ENCODE results near the gene TOX3.

The TOX3 gene

GRCh38 chr16:52561910-52562741 is 15.2 kb upstream of the TOX3 start:
- Histone ChIP-seq H3K27ac (ENCODE audit: low read length) (no peak overlapping the region), H3K4me3 (ENCODE audit: low read length) (no peak overlapping the region), H3K9ac (ENCODE audit: low read length) (no peak overlapping the region), H3K4me1 (ENCODE audit: control insufficient read depth, low read depth, low read length) (peaks cover 8% of the 10 kb centered on the region), H3K9me3 (ENCODE audit: control insufficient read depth, low read depth, low read length) (no peaks in the 10 kb centered on the region), H3K36me3 (ENCODE audit: control insufficient read depth, low read depth, low read length) (no peaks in the 10 kb centered on the region), H3K27me3 (ENCODE audit: control insufficient read depth, insufficient read depth, low read length) (no peaks in the 10 kb centered on the region)

DNA sequence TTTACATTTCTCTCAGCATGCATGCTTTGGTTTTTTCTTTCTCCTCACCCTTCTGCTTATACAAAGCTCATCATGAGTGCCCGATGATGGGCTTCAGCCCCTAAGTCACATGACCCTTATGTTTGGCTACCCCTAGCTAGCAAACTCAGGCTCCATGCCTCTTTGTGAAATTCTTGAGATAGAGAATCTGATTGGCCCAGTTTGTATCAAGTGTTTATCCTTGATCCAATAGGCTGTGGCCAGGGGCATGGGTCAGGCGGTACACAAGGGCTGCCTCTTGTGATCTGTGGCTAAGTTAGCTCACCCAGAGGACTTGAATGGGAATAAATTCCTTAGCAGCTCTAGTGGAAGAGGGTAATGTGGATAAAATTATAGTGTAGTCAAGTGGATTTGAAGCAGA is 11.5 kb upstream of the TOX3 start:
- Histone ChIP-seq H3K9ac (ENCODE audit: low read length) (no peak overlapping the region), H3K9me3 (ENCODE audit: control insufficient read depth, low read depth, low read length) (no peaks in the 10 kb centered on the region), H3K27me3 (ENCODE audit: control insufficient read depth, insufficient read depth, low read length) (no peaks in the 10 kb centered on the region), H3K27ac (ENCODE audit: low read length) (no peak overlapping the region), H3K36me3 (ENCODE audit: control insufficient read depth, low read depth, low read length) (no peaks in the 10 kb centered on the region), H3K4me1 (ENCODE audit: control insufficient read depth, low read depth, low read length) (peaks cover 15% of the 10 kb centered on the region), H3K4me3 (ENCODE audit: low read length) (no peak overlapping the region)

GRCh38 chr16:52557236-52557635 is 10.3 kb upstream of the TOX3 start:
- Histone ChIP-seq H3K9ac (ENCODE audit: low read length) (no peak overlapping the region), H3K4me3 (ENCODE audit: low read length) (no peak overlapping the region), H3K36me3 (ENCODE audit: control insufficient read depth, low read depth, low read length) (no peaks in the 10 kb centered on the region), H3K27ac (ENCODE audit: low read length) (no peak overlapping the region), H3K4me1 (ENCODE audit: control insufficient read depth, low read depth, low read length) (peaks cover 24% of the 10 kb centered on the region), H3K27me3 (ENCODE audit: control insufficient read depth, insufficient read depth, low read length) (no peaks in the 10 kb centered on the region), H3K9me3 (ENCODE audit: control insufficient read depth, low read depth, low read length) (no peaks in the 10 kb centered on the region)

DNA sequence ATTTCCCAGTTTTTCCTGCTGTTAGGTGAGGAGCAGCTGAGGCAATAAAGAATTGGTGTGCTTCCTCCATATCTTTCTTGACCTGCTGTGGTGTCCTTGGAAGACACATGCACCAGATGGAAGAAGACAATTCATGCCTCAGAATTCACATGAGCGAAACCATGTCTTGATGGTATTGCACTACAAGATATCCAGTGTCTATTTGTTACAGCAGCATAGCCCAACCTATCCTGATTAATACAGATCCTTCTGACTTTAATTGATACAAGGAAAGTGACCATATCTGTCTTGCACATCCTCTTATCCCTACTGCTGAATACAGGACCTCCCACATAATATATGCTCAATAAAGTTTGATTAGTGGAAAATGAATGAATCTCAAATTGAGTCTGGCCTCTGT is 9.1 kb upstream of the TOX3 start:
- no peaks in the 10 kb centered on the region for H3K9me3 ChIP-seq (ENCODE audit: control insufficient read depth, low read depth, low read length)
- H3K36me3 ChIP-seq (ENCODE audit: control insufficient read depth, low read depth, low read length), result no peaks in the 10 kb centered on the region
- H3K4me1 ChIP-seq (ENCODE audit: control insufficient read depth, low read depth, low read length), result peaks cover 26% of the 10 kb centered on the region
- H3K4me3 ChIP-seq (ENCODE audit: low read length), result no peak overlapping the region
- peaks cover under 1% of the 10 kb centered on the region for H3K27me3 ChIP-seq (ENCODE audit: control insufficient read depth, insufficient read depth, low read length)
- no peak overlapping the region for H3K9ac ChIP-seq (ENCODE audit: low read length)
- H3K27ac ChIP-seq (ENCODE audit: low read length), result no peak overlapping the region

GRCh38 chr16:52555572-52555971 is 8.6 kb upstream of the TOX3 start:
- Histone ChIP-seq H3K27me3 (ENCODE audit: control insufficient read depth, insufficient read depth, low read length) (peaks cover 6% of the 10 kb centered on the region), H3K4me1 (ENCODE audit: control insufficient read depth, low read depth, low read length) (peaks cover 26% of the 10 kb centered on the region), H3K9ac (ENCODE audit: low read length) (no peak overlapping the region), H3K4me3 (ENCODE audit: low read length) (no peak overlapping the region), H3K36me3 (ENCODE audit: control insufficient read depth, low read depth, low read length) (no peaks in the 10 kb centered on the region), H3K27ac (ENCODE audit: low read length) (no peak overlapping the region), H3K9me3 (ENCODE audit: control insufficient read depth, low read depth, low read length) (no peaks in the 10 kb centered on the region)

DNA sequence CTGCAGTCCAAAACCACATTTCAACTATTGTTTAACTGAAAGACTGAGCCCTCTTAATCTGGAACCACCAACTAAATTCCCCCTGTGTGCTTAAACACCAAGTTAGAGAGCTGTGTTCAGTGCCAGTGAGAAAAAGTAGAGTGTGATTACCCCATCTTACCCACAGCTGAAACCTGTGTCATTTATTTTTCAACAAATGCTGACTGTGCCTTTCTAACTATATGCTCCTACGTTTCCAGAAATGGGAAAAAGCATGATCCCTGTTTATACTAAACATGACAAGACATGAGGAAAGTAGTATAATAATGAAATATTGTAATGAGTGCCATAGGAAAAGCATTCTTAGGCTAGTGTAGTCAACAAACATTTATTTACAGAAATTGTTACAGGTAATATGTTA is 7.4 kb upstream of the TOX3 start:
- H3K4me3 ChIP-seq (ENCODE audit: low read length), result no peak overlapping the region
- H3K27ac ChIP-seq (ENCODE audit: low read length), result no peak overlapping the region
- no peak overlapping the region for H3K9ac ChIP-seq (ENCODE audit: low read length)
- peaks cover 17% of the 10 kb centered on the region for H3K27me3 ChIP-seq (ENCODE audit: control insufficient read depth, insufficient read depth, low read length)
- no peaks in the 10 kb centered on the region for H3K9me3 ChIP-seq (ENCODE audit: control insufficient read depth, low read depth, low read length)
- peaks cover 33% of the 10 kb centered on the region for H3K4me1 ChIP-seq (ENCODE audit: control insufficient read depth, low read depth, low read length)
- H3K36me3 ChIP-seq (ENCODE audit: control insufficient read depth, low read depth, low read length), result no peaks in the 10 kb centered on the region

DNA sequence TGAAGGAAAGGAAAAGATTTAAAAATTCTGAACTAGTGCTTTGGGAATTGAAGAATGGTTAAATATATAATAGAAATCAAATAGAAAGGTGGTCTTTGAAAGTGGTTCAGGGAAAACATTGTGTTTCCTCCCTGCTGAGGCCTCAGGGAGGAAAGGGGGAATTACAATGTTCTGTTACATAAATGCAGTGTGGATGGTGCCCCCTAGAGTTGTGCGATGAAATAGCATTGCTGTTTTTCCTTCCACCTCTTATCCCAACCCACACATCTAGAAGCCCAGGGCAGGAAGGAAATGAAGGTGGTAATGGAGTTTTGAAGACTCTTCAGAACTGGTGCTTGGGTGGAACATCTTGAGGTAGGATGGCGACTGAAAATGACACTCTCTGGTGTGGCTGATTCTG is 6.4 kb upstream of the TOX3 start:
- peaks cover 43% of the 10 kb centered on the region for H3K4me1 ChIP-seq (ENCODE audit: control insufficient read depth, low read depth, low read length)
- no peak overlapping the region for H3K4me3 ChIP-seq (ENCODE audit: low read length)
- H3K36me3 ChIP-seq (ENCODE audit: control insufficient read depth, low read depth, low read length), result no peaks in the 10 kb centered on the region
- no peak overlapping the region for H3K9ac ChIP-seq (ENCODE audit: low read length)
- peaks cover 23% of the 10 kb centered on the region for H3K27me3 ChIP-seq (ENCODE audit: control insufficient read depth, insufficient read depth, low read length)
- no peak overlapping the region for H3K27ac ChIP-seq (ENCODE audit: low read length)
- H3K9me3 ChIP-seq (ENCODE audit: control insufficient read depth, low read depth, low read length), result no peaks in the 10 kb centered on the region

DNA sequence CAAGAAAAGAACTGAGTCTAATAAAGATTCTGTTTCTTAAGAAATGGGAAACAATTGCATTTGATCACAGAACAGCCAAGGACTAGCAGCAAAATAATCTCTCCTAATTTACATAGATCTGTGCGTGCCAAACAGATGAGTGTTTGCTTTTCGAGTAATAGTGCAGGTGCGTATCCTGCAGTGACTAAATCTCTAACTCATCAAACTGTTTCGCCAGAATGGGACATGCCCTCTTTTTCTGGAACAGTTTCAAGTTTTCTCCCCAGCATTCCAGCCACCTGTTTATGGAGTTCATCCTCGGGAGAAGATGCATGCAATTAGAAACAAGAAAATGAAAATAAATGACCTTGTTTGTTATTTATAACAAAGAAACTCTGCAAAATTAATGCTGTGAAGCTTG is 5.7 kb upstream of the TOX3 start:
- Histone ChIP-seq H3K4me1 (ENCODE audit: control insufficient read depth, low read depth, low read length) (peaks cover 50% of the 10 kb centered on the region), H3K27me3 (ENCODE audit: control insufficient read depth, insufficient read depth, low read length) (peaks cover 30% of the 10 kb centered on the region), H3K27ac (ENCODE audit: low read length) (no peak overlapping the region), H3K36me3 (ENCODE audit: control insufficient read depth, low read depth, low read length) (no peaks in the 10 kb centered on the region), H3K9me3 (ENCODE audit: control insufficient read depth, low read depth, low read length) (no peaks in the 10 kb centered on the region), H3K9ac (ENCODE audit: low read length) (no peak overlapping the region), H3K4me3 (ENCODE audit: low read length) (no peak overlapping the region)

DNA sequence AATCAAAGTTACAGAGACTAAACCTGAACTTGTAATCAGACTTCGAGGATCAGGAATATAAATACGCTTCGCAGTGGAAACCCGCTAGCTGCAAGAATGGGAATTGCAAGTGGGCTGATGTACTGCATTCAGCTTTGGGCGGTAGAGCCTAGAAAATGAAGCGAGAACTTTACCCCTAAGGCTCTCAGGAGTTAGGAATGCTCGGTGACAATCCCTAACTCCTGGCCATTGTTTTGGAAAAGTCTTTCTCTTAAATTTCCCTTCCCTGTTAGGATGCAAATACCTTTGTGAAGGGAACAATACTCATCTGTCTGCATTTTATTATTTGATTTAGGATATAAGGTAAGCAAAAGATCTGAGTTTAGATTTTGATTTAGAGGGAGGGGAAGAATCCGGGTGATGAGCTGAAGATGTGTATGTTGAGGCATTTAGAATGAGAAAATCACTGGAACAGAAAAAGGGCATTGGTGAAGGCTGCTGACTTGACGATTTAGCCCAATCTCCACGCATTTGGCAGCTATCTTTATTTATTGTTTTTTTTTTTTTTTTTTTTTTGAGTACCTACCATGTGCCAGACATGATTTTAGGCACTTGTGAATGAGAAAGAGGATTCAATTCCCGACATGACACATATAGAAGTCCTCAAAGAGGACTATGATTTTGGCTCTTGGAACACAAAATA is 2.2 kb upstream of the TOX3 start:
- H3K4me3 ChIP-seq (ENCODE audit: low read length), result peak overlapping the region; percentile 74
- H3K9me3 ChIP-seq (ENCODE audit: control insufficient read depth, low read depth, low read length), result no peaks in the 10 kb centered on the region
- H3K27me3 ChIP-seq (ENCODE audit: control insufficient read depth, insufficient read depth, low read length), result peaks cover 39% of the 10 kb centered on the region
- no peak overlapping the region for H3K27ac ChIP-seq (ENCODE audit: low read length)
- no peaks in the 10 kb centered on the region for H3K36me3 ChIP-seq (ENCODE audit: control insufficient read depth, low read depth, low read length)
- H3K4me1 ChIP-seq (ENCODE audit: control insufficient read depth, low read depth, low read length), result peaks cover 49% of the 10 kb centered on the region
- H3K9ac ChIP-seq (ENCODE audit: low read length), result no peak overlapping the region

GRCh38 chr16:52548261-52549010 is 1.5 kb upstream of the TOX3 start:
- H3K4me1 ChIP-seq (ENCODE audit: control insufficient read depth, low read depth, low read length), result peaks cover 53% of the 10 kb centered on the region
- no peaks in the 10 kb centered on the region for H3K36me3 ChIP-seq (ENCODE audit: control insufficient read depth, low read depth, low read length)
- H3K9ac ChIP-seq (ENCODE audit: low read length), result peak overlapping the region; percentile 38
- H3K27ac ChIP-seq (ENCODE audit: low read length), result no peak overlapping the region
- peaks cover 44% of the 10 kb centered on the region for H3K27me3 ChIP-seq (ENCODE audit: control insufficient read depth, insufficient read depth, low read length)
- H3K4me3 ChIP-seq (ENCODE audit: low read length), result peak overlapping the region; percentile 74
- H3K9me3 ChIP-seq (ENCODE audit: control insufficient read depth, low read depth, low read length), result no peaks in the 10 kb centered on the region

DNA sequence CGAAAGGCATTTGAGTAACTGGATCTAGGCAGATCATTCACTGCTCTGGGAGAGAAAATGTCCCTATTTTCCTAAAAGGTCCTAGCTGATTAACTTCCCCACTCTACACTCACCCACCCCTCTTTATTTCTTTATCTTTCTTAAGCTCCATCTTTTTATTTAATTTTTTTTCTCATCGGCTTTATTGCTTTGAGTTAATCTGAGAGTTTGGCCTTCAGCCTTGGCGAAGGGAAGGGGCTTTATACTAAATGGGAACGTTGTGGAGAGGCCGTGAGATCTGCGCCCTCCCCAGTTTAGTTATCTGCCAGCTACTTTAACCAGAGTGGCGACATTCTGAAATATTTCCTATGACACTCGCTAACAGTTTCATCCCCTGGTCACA is 882 bp upstream of the TOX3 start:
- H3K27ac ChIP-seq (ENCODE audit: low read length), result no peak overlapping the region
- peak overlapping the region; percentile 74 for H3K4me3 ChIP-seq (ENCODE audit: low read length)
- peak overlapping the region; percentile 38 for H3K9ac ChIP-seq (ENCODE audit: low read length)
- H3K27me3 ChIP-seq (ENCODE audit: control insufficient read depth, insufficient read depth, low read length), result peaks cover 44% of the 10 kb centered on the region
- no peaks in the 10 kb centered on the region for H3K36me3 ChIP-seq (ENCODE audit: control insufficient read depth, low read depth, low read length)
- peaks cover 52% of the 10 kb centered on the region for H3K4me1 ChIP-seq (ENCODE audit: control insufficient read depth, low read depth, low read length)
- no peaks in the 10 kb centered on the region for H3K9me3 ChIP-seq (ENCODE audit: control insufficient read depth, low read depth, low read length)
